Measurements from ENCODE around the gene MRPL53.

The MRPL53 gene

DNA sequence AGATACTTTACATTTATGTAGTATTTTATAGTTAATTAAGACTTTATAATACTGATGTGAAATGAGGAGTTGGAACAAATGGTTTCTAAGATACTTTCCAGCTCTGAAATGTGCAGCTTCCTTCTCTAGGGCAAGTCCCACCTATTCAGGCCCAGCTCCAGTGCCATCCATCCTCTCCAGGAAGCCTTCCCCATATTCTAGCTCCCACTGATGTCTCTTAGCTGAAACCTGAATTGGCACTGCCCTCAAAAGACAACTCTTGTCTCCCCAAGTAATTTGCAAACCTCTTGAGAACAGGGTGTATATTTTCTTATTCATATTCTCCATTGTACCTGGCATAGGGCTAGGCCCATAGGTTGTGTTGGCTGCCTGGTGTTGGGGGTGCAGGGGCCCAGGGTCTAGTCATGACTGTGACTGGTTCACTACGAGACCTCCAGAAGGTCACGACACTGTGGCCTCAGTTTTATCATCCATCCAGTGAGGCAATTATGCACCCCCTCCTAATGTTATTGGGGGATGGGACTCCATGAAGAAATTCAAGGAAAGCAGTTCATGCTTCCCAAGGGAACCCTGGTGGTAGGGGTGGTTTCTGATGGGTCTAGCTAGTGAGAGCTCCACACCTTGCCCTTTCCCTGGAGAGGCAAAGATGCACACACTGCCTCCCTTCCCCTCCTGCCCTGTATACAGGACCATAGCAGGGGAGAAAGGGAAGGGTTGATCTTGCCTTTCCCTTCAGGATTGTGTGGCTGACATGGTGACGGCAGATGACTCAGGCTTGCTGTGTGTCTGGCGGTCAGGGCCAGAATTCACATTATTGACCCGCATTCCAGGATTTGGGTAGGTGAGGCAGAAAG, 48.1 kb downstream of the MRPL53 start:
- no peak for DNase-seq

GRCh38 chr2:74423231-74424095, 49.0 kb downstream of the MRPL53 start:
- DNase-seq, result no peak
